Memory B cell (primary cell): ENCODE data around the gene SRGAP2C.
"Not testable (repeated sequence)": the region's sequence is repeated elsewhere in the genome, so short reads cannot be mapped to it uniquely, and the experiment has no call there.

Source experiments
- ATAC-seq: fragments of 150-1000 bp; cut with Tn5 transposase; 2 replicates; pipeline ENCODE4 v1.10.0; 2021; ENCODE audit warnings: low read depth, mild to moderate bottlenecking, moderate library complexity
- DNase-seq, 2 donors: peaks; one replicate each; pipeline ENCODE4 v3.0.0; 2022; ENCODE audit warnings: low spot score in 2 of 2
- H3K27ac Mint-ChIP-seq: one replicate; pipeline ENCODE4 v1.8.0; 2022; ENCODE audit warnings: mild to moderate bottlenecking, moderate library complexity, mixed read lengths
- H3K27me3 Mint-ChIP-seq: one replicate; pipeline ENCODE4 v1.8.0; 2022; ENCODE audit warnings: mixed read lengths
- H3K36me3 Mint-ChIP-seq: one replicate; pipeline ENCODE4 v1.8.0; 2022; ENCODE audit warnings: mild to moderate bottlenecking, mixed read lengths
- H3K4me1 Mint-ChIP-seq: one replicate; pipeline ENCODE4 v1.8.0; 2022; ENCODE audit warnings: mixed read lengths
- H3K4me3 Mint-ChIP-seq: one replicate; pipeline ENCODE4 v1.8.0; 2022; ENCODE audit warnings: mild to moderate bottlenecking, moderate library complexity, mixed read lengths
- H3K9me3 Mint-ChIP-seq: one replicate; pipeline ENCODE4 v1.8.0; 2022; ENCODE audit warnings: mixed read lengths

The SRGAP2C gene

GRCh38 chr1:121165296-121165695 is 19.5 kb upstream of the SRGAP2C start:
- H3K27ac Mint-ChIP-seq, ATAC-seq, H3K36me3 Mint-ChIP-seq, DNase-seq, H3K27me3 Mint-ChIP-seq, H3K4me3 Mint-ChIP-seq, H3K4me1 Mint-ChIP-seq, H3K9me3 Mint-ChIP-seq: not testable (repeated sequence)

DNA sequence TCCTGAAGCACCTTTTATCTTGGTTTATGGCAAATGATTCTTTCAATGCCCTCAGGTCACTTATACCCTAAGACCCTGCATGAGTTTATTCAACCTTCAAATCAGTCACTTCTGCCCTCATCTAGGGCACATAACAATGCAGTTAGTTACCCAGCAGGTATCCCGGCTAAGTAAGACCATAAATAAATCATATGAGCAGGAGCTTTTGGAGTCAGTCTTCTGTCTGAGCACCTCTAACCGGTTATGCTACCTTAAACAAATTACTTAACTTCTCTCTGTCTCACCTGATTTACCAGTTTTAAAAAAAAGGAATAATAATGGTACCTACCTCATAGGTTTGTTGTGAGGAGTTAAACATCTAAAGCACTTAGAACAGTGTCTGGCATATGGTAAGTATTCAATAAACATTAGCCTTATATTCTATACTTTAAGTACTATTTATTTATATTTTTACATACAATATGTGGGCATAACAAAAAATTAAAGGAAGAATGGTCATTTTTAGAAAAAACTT is 17.5 kb upstream of the SRGAP2C start:
- not testable (repeated sequence) for ATAC-seq, H3K4me1 Mint-ChIP-seq, DNase-seq, H3K27ac Mint-ChIP-seq, H3K4me3 Mint-ChIP-seq, H3K9me3 Mint-ChIP-seq, H3K27me3 Mint-ChIP-seq, H3K36me3 Mint-ChIP-seq

- not testable (repeated sequence) for H3K4me3 Mint-ChIP-seq, H3K36me3 Mint-ChIP-seq, H3K27me3 Mint-ChIP-seq, H3K27ac Mint-ChIP-seq, DNase-seq, H3K9me3 Mint-ChIP-seq, ATAC-seq, H3K4me1 Mint-ChIP-seq
Measured at GRCh38 chr1:121168152-121168668, 16.6 kb upstream of the SRGAP2C start.

- not testable (repeated sequence) for H3K9me3 Mint-ChIP-seq, ATAC-seq, H3K27ac Mint-ChIP-seq, H3K27me3 Mint-ChIP-seq, H3K4me1 Mint-ChIP-seq, H3K36me3 Mint-ChIP-seq, DNase-seq, H3K4me3 Mint-ChIP-seq
Measured at GRCh38 chr1:121176649-121177048, 8.1 kb upstream of the SRGAP2C start.

DNA sequence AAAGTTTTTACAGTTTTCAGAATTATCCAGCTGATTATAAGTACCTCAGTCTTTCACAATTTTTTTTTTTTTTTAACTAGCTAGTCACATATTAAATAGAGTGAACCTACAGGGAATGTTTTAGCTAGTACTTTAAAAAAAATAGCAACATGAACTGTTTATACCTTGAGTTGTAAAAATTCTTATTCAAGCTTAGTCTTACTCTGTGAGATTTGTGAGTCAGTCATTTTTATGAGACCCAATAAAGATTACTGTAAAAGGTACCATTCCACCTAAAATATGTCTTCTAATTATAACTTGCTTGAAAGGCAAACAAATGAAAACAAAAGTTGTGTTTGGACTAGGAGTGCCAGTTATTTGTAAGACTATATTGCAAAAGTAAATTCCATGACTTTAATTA is 6.6 kb upstream of the SRGAP2C start:
- not testable (repeated sequence) for H3K4me1 Mint-ChIP-seq, H3K36me3 Mint-ChIP-seq, ATAC-seq

GRCh38 chr1:121183867-121184266 is 908 bp upstream of the SRGAP2C start:
- H3K9me3 Mint-ChIP-seq, ATAC-seq, H3K27ac Mint-ChIP-seq, H3K4me3 Mint-ChIP-seq, DNase-seq, H3K36me3 Mint-ChIP-seq, H3K4me1 Mint-ChIP-seq, H3K27me3 Mint-ChIP-seq: not testable (repeated sequence)

More for the DNA sequence above, 6.6 kb upstream of the SRGAP2C start:
- H3K4me3 Mint-ChIP-seq, H3K27me3 Mint-ChIP-seq, H3K9me3 Mint-ChIP-seq, H3K27ac Mint-ChIP-seq, DNase-seq: not testable (repeated sequence)

DNA sequence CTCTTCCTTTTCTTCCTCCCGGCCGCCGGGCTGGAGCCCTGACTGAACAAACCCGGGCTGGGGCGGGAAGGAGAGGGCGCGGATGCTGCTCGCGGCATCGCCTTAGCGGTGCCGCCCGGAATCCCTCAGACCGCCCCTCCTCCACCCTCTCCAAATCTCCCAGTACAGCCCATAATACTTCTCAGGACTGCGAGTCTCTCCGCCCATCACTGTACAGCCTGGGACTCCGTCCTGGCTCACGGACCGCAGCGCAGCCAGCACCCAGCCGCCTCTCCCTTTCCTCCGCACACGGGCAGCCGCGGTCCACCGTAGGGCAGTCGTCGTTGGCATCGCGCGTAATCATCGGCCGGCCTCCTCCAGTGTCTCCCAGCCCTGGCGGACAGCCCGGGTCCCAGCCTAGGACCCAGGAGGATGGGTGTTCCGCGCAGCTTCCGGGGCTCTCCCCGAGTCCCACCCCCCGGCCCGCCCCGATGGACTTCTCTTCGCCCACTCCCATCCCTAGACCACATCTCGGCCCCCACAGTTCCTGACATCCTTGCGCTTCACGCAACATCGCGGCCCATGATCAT is 449 bp downstream of the SRGAP2C start:
- ATAC-seq, result peak; percentile 3
- not testable (repeated sequence) for H3K4me1 Mint-ChIP-seq, H3K36me3 Mint-ChIP-seq, H3K9me3 Mint-ChIP-seq, DNase-seq, H3K27me3 Mint-ChIP-seq
- peak overlapping the region; percentile 98 for H3K4me3 Mint-ChIP-seq
- peak overlapping the region; percentile 79 for H3K27ac Mint-ChIP-seq

DNA sequence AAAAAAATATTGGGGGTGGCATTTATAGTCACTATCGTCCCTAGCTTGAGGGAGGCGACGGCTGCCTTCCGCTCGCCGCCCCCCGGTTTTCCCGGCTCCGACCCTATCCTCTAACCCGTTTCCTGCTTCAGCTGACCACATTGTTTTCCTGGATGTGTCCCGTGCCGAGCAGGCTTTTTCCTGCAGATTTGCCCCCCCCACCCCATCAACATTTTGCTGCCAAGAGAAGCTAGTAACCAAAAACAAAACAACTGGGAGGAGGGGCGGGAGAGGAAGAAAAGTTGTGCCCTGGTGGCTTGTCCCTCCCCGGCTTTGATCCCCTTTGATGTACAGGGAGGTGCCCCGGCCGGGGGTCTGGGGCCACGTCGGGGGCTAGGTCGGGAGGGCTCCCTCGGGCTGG is 1.4 kb downstream of the SRGAP2C start:
- not testable (repeated sequence) for ATAC-seq, DNase-seq, H3K4me1 Mint-ChIP-seq, H3K27me3 Mint-ChIP-seq, H3K27ac Mint-ChIP-seq, H3K36me3 Mint-ChIP-seq, H3K4me3 Mint-ChIP-seq, H3K9me3 Mint-ChIP-seq

DNA sequence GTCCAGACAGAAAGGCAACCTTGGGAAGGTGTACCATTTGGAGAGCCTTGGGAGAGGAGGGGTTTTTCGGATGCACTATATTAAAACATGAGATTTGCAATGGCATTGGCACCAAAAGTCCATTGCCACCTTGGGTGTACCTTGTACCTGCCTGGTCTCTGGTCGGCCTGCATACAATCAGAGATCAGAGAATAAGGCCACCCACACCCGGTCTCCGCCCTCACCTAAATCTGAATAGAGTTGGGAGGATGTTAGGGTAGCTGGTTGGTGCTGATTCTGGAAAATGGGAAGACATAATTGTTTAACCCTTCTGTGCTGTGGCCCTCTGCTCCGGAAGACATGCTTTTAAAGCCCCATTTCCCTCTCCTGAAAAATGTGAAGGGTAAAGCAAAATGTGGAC is 3.1 kb downstream of the SRGAP2C start:
- H3K27ac Mint-ChIP-seq, H3K36me3 Mint-ChIP-seq, H3K4me1 Mint-ChIP-seq, H3K9me3 Mint-ChIP-seq, H3K4me3 Mint-ChIP-seq, H3K27me3 Mint-ChIP-seq, ATAC-seq, DNase-seq: not testable (repeated sequence)

DNA sequence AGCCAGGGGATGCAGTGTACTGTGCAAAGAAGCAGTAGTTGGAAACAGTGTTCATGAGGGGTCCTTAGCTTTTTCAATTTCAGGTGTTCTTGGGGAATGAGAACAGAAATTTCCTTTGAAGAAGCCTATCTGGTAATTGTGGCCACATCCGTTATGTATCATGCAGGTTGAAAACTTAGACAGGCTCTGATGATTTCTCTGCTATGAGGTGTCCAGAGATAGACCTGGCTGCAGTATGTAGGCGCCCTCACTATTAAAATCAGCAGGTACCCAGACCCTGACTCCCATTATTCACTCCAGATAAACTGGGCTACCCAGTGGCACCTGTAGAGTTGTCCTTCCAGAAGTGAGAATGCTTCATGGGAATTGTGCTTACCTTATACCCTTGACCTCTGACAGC is 7.7 kb downstream of the SRGAP2C start:
- H3K27ac Mint-ChIP-seq, H3K4me3 Mint-ChIP-seq, DNase-seq, H3K27me3 Mint-ChIP-seq, H3K36me3 Mint-ChIP-seq, H3K4me1 Mint-ChIP-seq, ATAC-seq, H3K9me3 Mint-ChIP-seq: not testable (repeated sequence)

GRCh38 chr1:121197095-121197882 is 12.5 kb downstream of the SRGAP2C start:
- H3K27me3 Mint-ChIP-seq, H3K27ac Mint-ChIP-seq, H3K36me3 Mint-ChIP-seq, H3K4me3 Mint-ChIP-seq, DNase-seq, H3K9me3 Mint-ChIP-seq, H3K4me1 Mint-ChIP-seq, ATAC-seq: not testable (repeated sequence)

GRCh38 chr1:121199763-121200162 is 15.0 kb downstream of the SRGAP2C start:
- H3K9me3 Mint-ChIP-seq, H3K4me1 Mint-ChIP-seq, H3K4me3 Mint-ChIP-seq, H3K27me3 Mint-ChIP-seq, H3K36me3 Mint-ChIP-seq, H3K27ac Mint-ChIP-seq, DNase-seq, ATAC-seq: not testable (repeated sequence)

DNA sequence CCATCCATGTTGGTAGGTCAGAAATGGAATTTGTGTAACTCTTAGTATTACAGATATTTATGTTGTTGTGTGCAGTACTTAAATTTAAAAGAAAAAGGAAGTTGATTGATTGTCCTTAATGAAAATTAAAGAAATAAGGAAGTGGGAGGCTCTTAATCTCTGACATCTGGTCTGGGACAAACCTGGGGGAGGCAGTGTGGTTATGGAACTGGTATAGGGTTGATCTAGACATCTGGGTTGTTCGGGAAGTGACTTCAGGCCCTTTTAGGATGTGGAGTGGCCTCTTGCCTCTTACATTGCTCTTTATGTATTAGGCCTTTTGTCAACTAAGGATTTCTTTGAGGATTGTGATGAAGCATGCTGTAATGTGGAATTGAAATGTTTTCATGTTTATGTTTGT is 15.5 kb downstream of the SRGAP2C start:
- not testable (repeated sequence) for H3K27ac Mint-ChIP-seq, H3K36me3 Mint-ChIP-seq, H3K4me1 Mint-ChIP-seq, H3K27me3 Mint-ChIP-seq, DNase-seq, H3K4me3 Mint-ChIP-seq, H3K9me3 Mint-ChIP-seq
- ATAC-seq, result peak; percentile 55

DNA sequence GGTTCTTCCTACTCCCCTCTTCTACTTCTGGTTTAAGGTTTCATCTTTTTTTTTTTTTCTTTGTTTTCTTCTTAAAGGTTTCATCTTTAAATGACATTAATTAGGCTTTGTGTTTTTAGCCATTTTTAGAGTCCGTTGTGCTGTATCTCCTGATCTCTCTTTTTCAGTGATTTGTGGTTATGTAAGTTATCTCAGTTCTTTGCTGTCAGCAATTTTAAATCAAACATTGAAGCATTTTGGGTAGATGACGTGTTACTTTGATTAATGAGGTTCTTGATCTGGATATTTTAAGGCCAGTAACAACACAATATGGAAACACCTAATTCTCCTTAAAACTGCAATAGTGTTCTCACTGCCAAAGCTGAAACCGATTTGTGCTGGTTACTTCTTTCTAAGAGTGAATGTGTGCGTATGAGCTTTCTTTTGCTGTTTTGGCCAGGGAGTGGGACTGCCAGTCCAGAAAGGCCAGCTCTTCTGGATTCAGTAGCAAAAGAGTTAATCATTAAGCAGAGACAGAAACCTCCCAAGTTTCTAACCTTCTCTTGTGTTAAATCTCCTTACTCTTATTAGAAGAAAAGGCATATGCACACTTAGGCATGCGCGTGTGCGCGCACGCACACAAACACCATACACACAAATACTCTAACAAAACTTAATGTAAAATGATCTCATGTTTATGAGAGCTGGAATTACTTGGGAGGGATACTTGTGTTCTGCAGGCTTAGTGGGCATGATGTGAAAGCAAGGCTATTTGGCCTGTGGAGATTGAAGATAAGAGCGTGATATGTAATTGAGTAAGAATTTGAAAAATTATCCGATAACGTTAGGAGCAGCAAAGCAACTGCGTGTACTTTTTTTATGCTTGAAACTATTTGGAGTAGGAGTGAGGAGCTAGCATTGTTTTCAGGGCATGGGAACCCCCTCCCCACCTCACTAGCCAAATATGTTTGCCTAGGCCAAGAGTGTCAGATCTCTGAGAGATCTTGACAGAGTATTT is 16.5 kb downstream of the SRGAP2C start:
- not testable (repeated sequence) for H3K27ac Mint-ChIP-seq, ATAC-seq, H3K4me1 Mint-ChIP-seq, H3K36me3 Mint-ChIP-seq, H3K9me3 Mint-ChIP-seq, H3K27me3 Mint-ChIP-seq, DNase-seq, H3K4me3 Mint-ChIP-seq
